Measurements from ENCODE around the gene ACAP2. TPM values are rescaled to one million over a fixed set of nuclear protein-coding genes. Genes with fewer than 3 reads are reported as not detected.

Gene ACAP2
- total and polyA plus RNA-seq, 3 donors from 2014 or later: 31.6 to 78.2 (median 72.3) TPM

GRCh38 chr3:195460091-195460713 lies 17.4 kb upstream of the ACAP2 start:
- Histone ChIP-seq H3K9me3 (no peaks in the 10 kb centered on the region), H3K36me3 (ENCODE audit: low read depth, missing control alignments) (no peaks in the 10 kb centered on the region), H3K27ac (no peak overlapping the region), H3K27me3 (no peaks in the 10 kb centered on the region), H3K4me3 (no peak overlapping the region), H3K4me1 (no peaks in the 10 kb centered on the region)
- no peak for TF ChIP-seq CTCF (IDR thresholded peaks at IDR 0.05)
- no peak for TF ChIP-seq POLR2A (IDR thresholded peaks at IDR 0.05)
- WGBS, 2 donors: 90 to 91% methylated on average over 2 of the region's 2 CpGs
- no peak for DNase-seq
- intact Hi-C loops (cut with DNase I; ENCODE audit: low total_unique reads): no loop called here

DNA sequence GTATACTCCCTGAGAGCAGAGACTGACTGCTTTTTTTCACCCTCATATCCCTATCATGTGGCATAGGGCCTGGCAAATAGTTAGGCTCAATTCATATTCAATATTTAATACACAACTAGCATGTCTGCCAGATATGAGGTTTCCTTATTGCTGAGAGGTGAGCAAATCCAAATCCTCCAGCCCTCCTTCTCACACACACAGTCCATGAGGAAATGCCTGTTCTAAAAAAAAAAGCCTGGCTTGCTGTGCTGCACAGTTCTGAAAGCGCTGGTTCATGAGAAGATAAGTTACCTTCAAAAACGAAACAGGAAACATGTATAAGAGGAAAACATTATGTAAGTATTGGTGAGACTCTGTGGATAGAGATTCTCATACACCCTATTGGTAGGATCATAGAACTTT lies 15.5 kb upstream of the ACAP2 start:
- intact Hi-C loops (cut with DNase I; ENCODE audit: low total_unique reads): no loop called here
- no peak overlapping the region for H3K27ac ChIP-seq
- 42 to 47% methylated on average over 2 of the region's 2 CpGs for WGBS, 2 donors
- H3K36me3 ChIP-seq (ENCODE audit: low read depth, missing control alignments): no peaks in the 10 kb centered on the region
- TF ChIP-seq POLR2A (IDR thresholded peaks at IDR 0.05) (no peak), CTCF (IDR thresholded peaks at IDR 0.05) (no peak)
- no peak overlapping the region for H3K4me3 ChIP-seq
- DNase-seq: no peak
- H3K9me3 ChIP-seq: no peaks in the 10 kb centered on the region
- H3K27me3 ChIP-seq: no peaks in the 10 kb centered on the region
- H3K4me1 ChIP-seq: no peaks in the 10 kb centered on the region

DNA sequence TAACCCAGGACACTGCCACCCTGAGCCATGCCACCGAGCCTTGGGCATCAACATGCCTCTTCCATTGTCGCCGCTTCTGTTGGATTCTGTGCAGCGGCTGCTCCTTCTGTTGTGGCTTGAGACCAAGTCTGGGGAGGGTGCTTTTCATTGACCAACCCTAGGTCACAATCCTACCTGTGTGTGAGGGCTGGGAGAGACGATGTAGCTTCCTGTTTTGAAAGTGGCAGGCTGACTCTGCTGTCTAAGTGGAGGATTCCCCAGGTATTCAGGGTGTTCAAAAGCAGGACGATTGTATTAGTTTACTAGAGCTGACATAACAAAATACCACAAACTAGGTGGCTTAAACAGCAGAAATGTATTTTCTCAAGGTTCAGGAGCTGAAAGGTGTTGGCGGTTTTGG lies 13.0 kb upstream of the ACAP2 start:
- Histone ChIP-seq H3K36me3 (ENCODE audit: low read depth, missing control alignments) (no peaks in the 10 kb centered on the region), H3K27ac (no peak overlapping the region), H3K27me3 (no peaks in the 10 kb centered on the region), H3K4me1 (no peaks in the 10 kb centered on the region), H3K4me3 (no peak overlapping the region), H3K9me3 (no peaks in the 10 kb centered on the region)
- TF ChIP-seq POLR2A (IDR thresholded peaks at IDR 0.05) (no peak), CTCF (IDR thresholded peaks at IDR 0.05) (no peak)
- intact Hi-C loops (cut with DNase I; ENCODE audit: low total_unique reads): no loop called here
- DNase-seq: no peak
- 91 to 97% methylated on average over 7 of the region's 7 CpGs for WGBS, 2 donors

- no peak overlapping the region for H3K27ac ChIP-seq
- no peaks in the 10 kb centered on the region for H3K9me3 ChIP-seq
- H3K27me3 ChIP-seq: no peaks in the 10 kb centered on the region
- TF ChIP-seq POLR2A (IDR thresholded peaks at IDR 0.05) (no peak), CTCF (IDR thresholded peaks at IDR 0.05) (no peak)
- intact Hi-C loops (cut with DNase I; ENCODE audit: low total_unique reads): no loop called here
- WGBS, 2 donors: 94% methylated on average over 3 of the region's 3 CpGs
- no peaks in the 10 kb centered on the region for H3K36me3 ChIP-seq (ENCODE audit: low read depth, missing control alignments)
- H3K4me1 ChIP-seq: no peaks in the 10 kb centered on the region
- no peak overlapping the region for H3K4me3 ChIP-seq
- no peak for DNase-seq
Observed at GRCh38 chr3:195453236-195453635, 10.4 kb upstream of the ACAP2 start.

- no peak for DNase-seq
- Histone ChIP-seq H3K4me1 (no peaks in the 10 kb centered on the region), H3K36me3 (ENCODE audit: low read depth, missing control alignments) (no peaks in the 10 kb centered on the region), H3K9me3 (no peaks in the 10 kb centered on the region), H3K4me3 (no peak overlapping the region), H3K27ac (no peak overlapping the region), H3K27me3 (no peaks in the 10 kb centered on the region)
- 86 to 92% methylated on average over 6 of the region's 6 CpGs for WGBS, 2 donors
- TF ChIP-seq CTCF (IDR thresholded peaks at IDR 0.05) (no peak), POLR2A (IDR thresholded peaks at IDR 0.05) (no peak)
- intact Hi-C loops (cut with DNase I; ENCODE audit: low total_unique reads): no loop called here
Observed at GRCh38 chr3:195451373-195452015, 8.7 kb upstream of the ACAP2 start.

All from testis (tissue), 3 donors.